CD4-positive, alpha-beta T cell treated with Interleukin-6 for 4 hours (primary cell): ENCODE measurements around the gene CCDC138.

Experiments used
- DNase-seq: peaks from one replicate; pipeline ENCODE4 v3.0.0-alpha.2; 2020; ENCODE audit warnings: mixed read lengths

The CCDC138 gene

DNA sequence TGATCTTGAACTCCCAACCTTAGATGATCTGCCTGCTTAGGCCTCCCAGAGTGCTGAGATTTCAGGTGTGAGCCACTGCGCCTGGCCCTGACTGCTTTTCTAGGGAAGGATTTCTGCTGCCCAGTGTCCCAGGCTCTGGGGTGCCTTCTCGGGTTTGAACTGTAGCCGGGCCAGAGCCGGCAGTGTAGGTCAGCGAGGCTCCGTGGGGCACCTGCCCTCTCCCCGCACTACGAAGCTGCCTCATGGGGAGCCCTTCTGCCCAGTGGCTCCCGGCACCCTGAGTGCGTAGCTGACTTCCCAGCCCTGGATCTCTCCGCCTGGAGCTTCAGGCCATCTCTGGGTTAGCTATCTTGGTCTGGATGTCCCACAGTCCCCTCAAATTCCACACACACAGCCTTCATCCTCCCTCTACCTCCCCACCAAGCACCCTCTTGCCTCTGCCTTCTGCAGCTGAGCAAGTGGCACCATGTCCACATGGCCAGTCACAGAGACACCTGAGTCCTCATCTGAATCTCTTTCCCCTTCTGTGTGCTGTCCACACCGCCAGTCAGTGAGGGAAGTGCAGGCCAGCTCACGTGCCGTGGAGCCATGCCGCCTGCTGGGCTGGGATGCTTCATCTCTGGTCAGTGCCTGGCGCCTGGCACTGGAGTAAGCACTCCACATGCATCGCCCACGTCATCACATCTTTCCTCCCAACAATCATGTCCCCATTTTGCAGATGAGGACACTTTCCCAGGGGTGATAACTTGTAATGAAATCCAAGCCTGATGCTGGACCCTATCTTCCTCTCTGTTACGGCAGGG lies 133.2 kb downstream of the CCDC138 start:
- no peak for DNase-seq

GRCh38 chr2:108920686-108921085 lies 134.1 kb downstream of the CCDC138 start:
- no peak for DNase-seq

- no peak for DNase-seq
These were observed 134.8 kb downstream of the CCDC138 start for GRCh38 chr2:108921096-108922030.

DNA sequence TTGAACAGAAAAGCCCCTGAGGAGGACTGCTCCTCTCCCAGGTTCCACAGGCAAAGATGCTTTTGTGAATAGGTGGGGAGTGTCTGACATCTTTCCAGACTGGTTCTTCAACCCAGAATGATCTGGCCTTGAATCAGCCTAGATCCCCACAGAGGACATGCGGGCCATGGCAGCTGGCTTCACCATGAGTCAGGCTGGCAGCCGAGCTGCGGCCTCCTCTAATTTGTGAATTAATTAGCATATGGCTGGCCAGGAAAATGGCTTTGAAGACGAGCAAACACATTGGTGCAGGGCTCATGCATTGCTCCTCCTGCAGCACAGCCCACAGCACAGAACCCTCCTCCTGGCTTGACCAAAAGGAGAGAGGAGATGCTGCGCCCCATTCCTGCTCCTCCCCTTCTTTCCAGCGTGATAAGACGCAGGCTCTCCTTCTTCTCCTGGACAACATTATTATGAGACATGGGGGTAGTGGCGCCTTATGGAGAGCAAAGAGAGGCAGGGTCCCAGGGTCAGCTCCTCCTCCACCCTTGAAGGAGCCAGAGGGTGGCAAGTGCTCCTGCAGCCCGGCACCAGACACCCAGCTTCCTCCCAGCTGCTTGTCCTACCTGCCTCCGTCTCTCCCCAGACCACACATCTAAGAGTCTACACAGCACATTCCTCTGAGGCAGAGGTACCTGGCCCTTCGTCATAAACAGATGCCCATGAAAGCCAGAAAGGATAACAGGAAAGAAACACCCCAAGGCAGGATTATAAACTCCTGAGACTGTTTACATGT lies 135.8 kb downstream of the CCDC138 start:
- no peak for DNase-seq

- no peak for DNase-seq
These were observed 136.6 kb downstream of the CCDC138 start for GRCh38 chr2:108923019-108923700.

DNA sequence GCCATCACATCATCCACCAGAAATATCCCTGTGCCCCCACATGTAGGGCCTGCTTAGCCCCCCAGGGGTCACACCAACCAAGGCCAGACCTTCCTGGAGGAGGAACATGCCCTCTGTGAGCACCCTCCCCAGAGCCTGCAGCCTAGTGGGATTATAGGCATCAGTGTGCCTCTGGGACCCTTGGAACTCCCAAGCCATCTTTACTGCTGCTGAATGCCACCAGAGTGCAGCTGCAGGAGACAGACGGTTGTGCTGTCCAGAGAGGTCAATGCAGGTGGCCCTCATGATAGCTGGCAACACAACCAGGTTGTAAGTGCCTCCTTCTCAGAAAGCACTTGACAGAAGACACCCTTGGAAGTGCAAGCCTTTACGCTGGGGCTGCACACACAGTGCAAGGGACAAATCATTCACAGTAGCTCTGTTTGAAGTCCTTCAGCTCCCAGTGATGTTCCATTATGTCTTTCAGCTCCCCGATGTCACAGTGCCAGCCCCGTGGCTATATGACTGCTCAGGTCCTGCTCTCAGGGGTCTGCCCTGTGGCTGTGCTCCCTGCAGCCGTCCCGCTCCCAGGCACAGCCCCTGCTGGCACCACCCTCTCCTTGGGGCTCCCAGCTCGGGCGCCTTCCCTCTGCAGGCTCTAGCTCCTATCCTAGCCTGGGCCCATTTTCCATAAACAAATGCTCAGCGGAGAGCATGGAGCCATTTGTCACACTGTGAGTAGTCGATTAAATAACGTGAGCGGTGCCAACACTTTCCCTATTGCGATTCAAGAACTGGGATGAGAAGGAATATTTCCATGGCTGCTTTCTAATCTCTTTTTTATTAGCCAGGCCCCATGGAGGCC lies 137.4 kb downstream of the CCDC138 start:
- DNase-seq = no peak

GRCh38 chr2:108924580-108925251 lies 138.1 kb downstream of the CCDC138 start:
- no peak for DNase-seq

GRCh38 chr2:108925286-108925685 lies 138.7 kb downstream of the CCDC138 start:
- no peak for DNase-seq

DNA sequence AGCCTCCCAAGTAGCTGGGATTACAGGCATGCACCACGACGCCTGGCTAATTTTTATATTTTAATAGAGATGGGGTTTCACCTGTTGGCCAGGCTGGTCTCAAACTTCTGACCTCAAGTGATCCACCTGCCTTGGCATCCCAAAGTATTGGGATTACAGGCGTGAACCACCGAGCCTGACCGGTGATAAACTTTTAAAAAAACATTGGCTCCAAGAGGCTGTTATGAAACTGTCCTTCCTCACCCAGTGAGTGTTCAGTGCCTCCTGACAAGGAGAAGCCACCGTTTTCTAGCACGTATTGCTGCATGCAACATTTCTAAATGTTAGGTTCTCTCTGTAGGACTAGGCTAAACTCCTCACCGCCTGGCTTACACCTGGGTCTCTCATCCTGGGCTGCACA lies 139.2 kb downstream of the CCDC138 start:
- no peak for DNase-seq
